A673 (cell line): Measurements from ENCODE around the gene SGSM1. TPM values are rescaled to one million over a fixed set of nuclear protein-coding genes. Genes with fewer than 3 reads are reported as not detected.

Experiments used
- BruUV-seq: library from RNA; stranded (reverse); fragments of 400-500 nt; replicated peaks from 2 replicates; lab custom pipeline; 2021; lab: Mats Ljungman, UMichigan
- CTCF ChIA-PET: fragments of 300-600 bp; sonication (Branson Sonifier 250); formaldehyde crosslinking; loops from one replicate; lab custom pipeline; 2022; ENCODE audit warnings: antibody characterized with exemption; lab: Charles Lee
- POLR2A ChIA-PET: fragments of 300-600 bp; sonication (Branson Sonifier 250); formaldehyde crosslinking; loops from one replicate; lab custom pipeline; 2022; ENCODE audit warnings: antibody characterized with exemption; ENCODE audit not compliant: low non-redundant PET; lab: Charles Lee
- DNase-seq: peaks from one replicate; pipeline ENCODE4 v3.0.0-alpha.2; 2015; ENCODE audit warnings: low spot score
- H3K27ac ChIP-seq: fragments of 200-600 bp; sonication (generic); 2 replicates; pipeline ENCODE4 v1.5.1; 2016; ENCODE audit warnings: mixed run types, low read depth, mild to moderate bottlenecking, mixed read lengths, antibody characterized with exemption, low read length; ENCODE audit not compliant: poor library complexity, severe bottlenecking
- H3K27me3 ChIP-seq: fragments of 200-600 bp; sonication (generic); replicated peaks from 2 replicates; pipeline ENCODE4 v1.6.1; 2017; ENCODE audit warnings: mixed run types, low read depth, mild to moderate bottlenecking, mixed read lengths, antibody characterized with exemption, low read length; ENCODE audit not compliant: insufficient read depth, poor library complexity
- H3K36me3 ChIP-seq: fragments of 200-600 bp; sonication (generic); 2 replicates; pipeline ENCODE4 v1.6.1; 2016; ENCODE audit warnings: mixed run types, mild to moderate bottlenecking, mixed read lengths, antibody characterized with exemption, low read length; ENCODE audit not compliant: insufficient read depth, poor library complexity, severe bottlenecking
- H3K4me1 ChIP-seq: fragments of 200-600 bp; sonication (generic); 2 replicates; pipeline ENCODE4 v1.6.1; 2017; ENCODE audit warnings: mixed run types, mild to moderate bottlenecking, mixed read lengths, antibody characterized with exemption, low read length; ENCODE audit not compliant: insufficient read depth, poor library complexity, severe bottlenecking
- H3K4me3 ChIP-seq: fragments of 200-600 bp; sonication (generic); 2 replicates; pipeline ENCODE4 v1.5.1; 2016; ENCODE audit warnings: low read depth, mixed run types, mild to moderate bottlenecking, mixed read lengths, low read length; ENCODE audit not compliant: poor library complexity, severe bottlenecking
- H3K9me3 ChIP-seq: fragments of 200-600 bp; sonication (generic); 2 replicates; pipeline ENCODE4 v1.6.1; 2016; ENCODE audit warnings: mixed run types, low read depth, mild to moderate bottlenecking, mixed read lengths, antibody characterized with exemption, low read length; ENCODE audit not compliant: poor library complexity, severe bottlenecking
- CTCF ChIP-seq: fragments of 300-800, 200-600 bp; sonication (generic); conservative IDR thresholded peaks from 2 replicates; pipeline ENCODE4 v1.5.1; 2017; ENCODE audit warnings: low read depth, mild to moderate bottlenecking, antibody characterized with exemption, low read length, moderate library complexity, mixed read lengths
- EZH2 ChIP-seq: fragments of 200-600 bp; sonication (generic); IDR thresholded peaks from 2 replicates; pipeline ENCODE4 v1.6.1; 2017; ENCODE audit warnings: borderline replicate concordance, low read depth, mild to moderate bottlenecking, mixed read lengths, antibody characterized with exemption, low read length; ENCODE audit not compliant: poor library complexity, severe bottlenecking
- intact Hi-C: fragments of 100-400 bp; cut with micrococcal nuclease; formaldehyde crosslinking; loops from one replicate; pipeline ENCODE4 v1.10.0; 2022; ENCODE audit not compliant: unreplicated experiment
- total RNA-seq: library from RNA; stranded (reverse); gene quantifications from 2 replicates; pipeline ENCODE4 v1.2.3, GENCODE V29; 2021

The SGSM1 gene
- total RNA-seq, 1 experiment from 2014 or later = not detected

GRCh38 chr22:24760708-24761306, 45.2 kb upstream of the SGSM1 start:
- H3K27ac ChIP-seq = no peak overlapping the region
- H3K36me3 ChIP-seq = no peaks in the 10 kb centered on the region
- intact Hi-C loops = no loop called here
- H3K4me1 ChIP-seq = no peaks in the 10 kb centered on the region
- H3K9me3 ChIP-seq = no peaks in the 10 kb centered on the region
- DNase-seq = no peak
- ChIA-PET POLR2A (no interaction called here), CTCF (interaction anchor here (1.0 kb wide), 1 partner anchor 42 kb away, joined by 3 read pairs; no protein-coding TSS in a partner anchor)
- no peak overlapping the region for H3K4me3 ChIP-seq
- BruUV-seq = no TSS peak
- no peaks in the 10 kb centered on the region for H3K27me3 ChIP-seq
- TF ChIP-seq CTCF (no peak), EZH2 (no peak)

GRCh38 chr22:24761888-24762675, 43.9 kb upstream of the SGSM1 start:
- POLR2A ChIA-PET = no interaction called here
- Histone ChIP-seq H3K4me3 (no peak overlapping the region), H3K9me3 (no peaks in the 10 kb centered on the region), H3K27me3 (no peaks in the 10 kb centered on the region), H3K36me3 (no peaks in the 10 kb centered on the region), H3K4me1 (no peaks in the 10 kb centered on the region), H3K27ac (no peak overlapping the region)
- BruUV-seq = no TSS peak
- intact Hi-C loops = no loop called here
- DNase-seq = no peak
- CTCF ChIA-PET = no interaction called here
- TF ChIP-seq EZH2 (no peak), CTCF (no peak)

- POLR2A ChIA-PET = no interaction called here
- TF ChIP-seq EZH2 = no peak
- no peak for TF ChIP-seq CTCF
- intact Hi-C loops = no loop called here
- Histone ChIP-seq H3K27ac (no peak overlapping the region), H3K4me3 (no peak overlapping the region), H3K4me1 (no peaks in the 10 kb centered on the region), H3K27me3 (no peaks in the 10 kb centered on the region), H3K36me3 (no peaks in the 10 kb centered on the region), H3K9me3 (no peaks in the 10 kb centered on the region)
- CTCF ChIA-PET = no interaction called here
- DNase-seq = no peak
- BruUV-seq = no TSS peak
Measured at GRCh38 chr22:24763872-24764485, 42.0 kb upstream of the SGSM1 start.
